ENCODE measurements around the gene TMEM187.
A peak's percentile ranks its signal among the peaks of the same experiment; 100 is the strongest.

Gene TMEM187, protein sequence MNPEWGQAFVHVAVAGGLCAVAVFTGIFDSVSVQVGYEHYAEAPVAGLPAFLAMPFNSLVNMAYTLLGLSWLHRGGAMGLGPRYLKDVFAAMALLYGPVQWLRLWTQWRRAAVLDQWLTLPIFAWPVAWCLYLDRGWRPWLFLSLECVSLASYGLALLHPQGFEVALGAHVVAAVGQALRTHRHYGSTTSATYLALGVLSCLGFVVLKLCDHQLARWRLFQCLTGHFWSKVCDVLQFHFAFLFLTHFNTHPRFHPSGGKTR

DNA sequence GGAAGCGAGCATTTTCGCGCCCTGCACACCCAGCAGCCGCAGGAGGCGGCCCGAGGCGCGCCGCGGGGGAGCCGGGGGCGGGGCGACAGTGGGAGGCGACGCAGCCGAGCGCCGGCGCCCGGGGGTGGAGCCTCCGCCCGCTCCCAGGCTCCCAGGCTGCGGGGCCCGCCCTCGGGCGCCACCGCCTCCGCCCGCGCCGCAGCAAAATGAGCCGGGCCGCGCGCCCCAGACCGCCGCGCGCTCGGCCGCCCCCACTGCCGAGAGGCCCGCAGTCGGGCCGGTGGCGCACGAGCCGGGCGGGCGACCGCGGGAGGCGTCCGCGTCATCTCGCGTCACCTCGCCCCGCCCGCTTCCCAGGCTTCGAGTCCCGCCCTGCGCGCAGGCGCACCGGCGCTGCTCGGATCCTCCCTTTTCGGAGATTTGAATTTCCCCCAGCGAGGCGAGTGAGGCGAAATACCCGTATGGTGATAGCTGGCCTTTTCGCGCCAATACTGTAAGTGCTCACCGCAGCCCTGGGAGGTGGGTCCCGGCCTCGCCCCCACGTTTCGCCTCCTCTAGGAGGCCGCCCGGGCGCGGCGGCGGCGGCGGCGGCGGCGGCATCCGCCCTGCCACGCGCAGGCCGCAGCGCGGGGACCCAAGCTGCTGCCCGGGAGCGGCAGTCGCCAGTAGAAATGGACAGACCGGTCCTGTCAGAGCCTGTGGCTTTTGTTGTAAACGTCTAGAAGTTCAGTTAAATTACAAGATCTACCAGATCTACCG lies at the start of gene TMEM187:
Gene TMEM187 (plus strand): TSS at position 387 of the 759 bp plus-strand sequence. CDS start 9,309 bp downstream, outside the sequence.
- DNase-seq, result peak; percentile 95 to 98 (median 97)

DNA sequence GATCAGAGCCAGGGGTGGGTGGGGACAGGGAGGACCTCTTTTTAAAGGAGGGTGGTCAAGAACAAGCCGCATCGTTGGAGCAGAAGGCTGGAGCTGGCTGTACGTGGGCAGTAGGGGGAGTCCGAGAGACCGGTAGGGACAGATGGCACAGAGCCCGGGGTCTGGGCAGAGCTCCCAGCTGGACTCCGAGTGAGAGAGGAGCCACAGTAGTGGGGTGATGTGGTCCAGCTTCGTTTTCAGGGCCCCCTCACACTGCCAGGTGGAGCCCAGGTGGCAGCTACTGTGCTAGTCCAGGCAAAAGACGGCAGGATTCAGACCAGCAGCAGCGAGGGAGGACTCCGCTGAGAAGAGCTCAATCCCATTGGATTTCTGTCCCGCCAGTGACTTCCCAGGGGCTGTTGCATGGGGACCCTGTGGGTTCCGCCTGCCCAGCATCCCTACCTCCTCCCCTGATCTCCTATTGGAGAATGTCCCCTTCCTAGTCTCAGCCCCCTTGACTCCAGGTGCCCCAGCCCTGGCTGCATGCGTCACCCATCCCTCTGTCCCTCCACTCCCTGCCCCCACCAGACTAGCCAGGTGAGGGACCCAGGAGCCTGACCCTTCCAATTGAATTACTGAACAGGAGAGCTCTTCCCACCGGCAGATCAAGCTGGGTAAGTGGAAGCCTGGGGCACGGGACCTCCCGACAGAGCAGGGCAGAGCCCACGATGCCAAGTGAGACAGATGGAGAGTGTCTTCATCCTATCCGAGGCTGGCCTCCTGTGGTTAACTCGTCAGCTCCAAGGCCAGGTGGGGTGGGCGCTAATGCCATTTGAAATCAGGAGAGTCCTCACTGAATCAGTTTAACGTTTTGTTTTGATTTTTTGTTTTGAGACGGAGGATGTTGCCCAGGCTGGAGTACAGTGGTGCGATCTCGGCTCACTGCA lies 49.4 kb upstream of the TMEM187 start:
- peak in 1 of 3 experiments; percentile 33 for DNase-seq

DNA sequence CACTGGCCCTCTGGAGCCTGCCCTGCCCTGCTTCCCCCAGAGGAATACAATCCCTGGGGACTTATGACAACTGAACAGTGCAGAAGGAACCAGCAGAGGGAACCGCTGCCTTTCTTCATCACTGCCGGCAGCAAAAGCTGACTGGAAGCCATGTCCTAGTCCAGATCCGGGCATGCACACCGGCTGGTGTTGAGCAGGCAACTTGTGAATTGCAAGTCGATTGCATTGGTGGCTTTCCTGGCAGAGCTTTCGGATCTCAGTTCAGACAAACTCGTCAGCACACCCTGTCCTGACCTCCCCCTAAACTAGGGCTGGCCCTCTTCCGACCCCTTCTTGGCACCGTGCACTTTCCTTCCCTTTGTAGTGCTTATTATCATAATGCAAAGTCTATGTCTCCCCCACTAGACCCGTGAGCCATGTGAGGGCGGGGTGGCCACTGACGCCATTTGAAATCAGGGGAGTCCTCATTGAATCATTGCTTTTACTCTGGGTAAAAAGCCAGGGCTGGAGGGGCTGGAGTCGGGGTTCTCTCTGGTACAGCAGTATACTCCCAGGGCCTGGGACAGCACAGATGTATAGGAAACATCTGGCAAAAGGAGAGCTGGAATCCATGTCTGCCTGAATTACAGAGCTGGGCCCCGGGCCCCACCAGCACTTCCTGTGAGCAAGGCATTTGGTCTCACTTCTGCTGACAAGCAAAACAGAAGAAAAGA lies 48.2 kb upstream of the TMEM187 start:
- DNase-seq, result peak in 1 of 3 experiments; percentile 62

DNA sequence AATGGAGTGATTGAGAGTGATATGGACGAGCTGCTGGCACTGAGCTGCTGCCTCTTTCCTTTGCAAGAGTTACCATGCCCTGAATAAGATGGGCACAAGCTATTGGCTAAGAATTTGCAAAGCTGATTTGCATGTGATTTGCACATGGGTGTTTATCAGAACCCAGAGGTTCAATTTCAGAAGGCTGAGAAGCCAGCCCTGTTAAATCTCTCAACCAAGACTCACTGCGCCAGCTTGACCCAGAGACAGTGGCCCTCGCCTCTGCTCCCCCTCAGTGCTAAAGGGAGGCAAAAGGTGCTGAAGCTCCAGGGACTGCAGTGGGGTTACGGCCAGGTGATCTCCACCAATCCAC lies 47.2 kb upstream of the TMEM187 start:
- DNase-seq, result no peak

DNA sequence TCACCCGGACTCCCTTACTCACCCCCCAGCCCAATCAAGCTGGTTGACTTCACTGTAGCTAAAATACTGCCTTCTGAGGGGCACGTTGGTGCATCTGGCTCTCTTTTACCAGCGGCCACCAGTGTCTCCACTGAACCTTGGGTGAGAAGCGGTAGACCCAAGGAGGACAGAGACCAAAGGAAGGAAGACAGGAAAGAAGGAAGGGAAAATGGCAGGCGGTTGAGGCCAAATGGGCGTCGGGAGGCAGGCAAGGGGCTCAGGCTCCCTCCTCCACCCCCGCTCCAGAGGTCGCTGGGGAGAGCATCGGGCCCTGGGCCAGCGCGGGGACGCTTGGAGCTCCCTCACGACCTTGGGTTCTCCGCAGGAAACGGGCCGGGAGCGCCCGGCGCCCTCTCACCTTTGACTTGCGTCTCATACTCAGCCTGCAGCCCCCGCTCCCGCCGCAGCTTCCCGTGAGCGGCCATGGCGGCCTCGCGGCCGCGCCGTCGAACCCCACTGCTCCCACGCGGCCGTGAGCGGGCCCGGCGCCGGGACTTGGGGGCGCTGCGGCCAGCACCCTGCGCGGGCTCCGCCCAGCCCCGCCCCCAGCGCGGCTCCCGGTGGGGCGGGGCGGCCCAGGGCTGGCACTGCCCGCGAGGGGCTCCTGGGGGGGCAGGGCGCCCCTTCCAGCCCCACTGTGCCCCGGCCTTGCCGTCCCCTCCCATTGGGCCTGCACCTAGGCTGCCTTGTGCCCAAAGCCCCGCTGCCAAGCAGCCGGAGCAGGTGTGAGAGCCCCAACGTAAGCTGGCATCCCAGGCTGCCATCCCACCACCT lies 46.6 kb upstream of the TMEM187 start, which contains the start of gene ARHGAP4:
Gene ARHGAP4 (minus strand): TSS at position 526 of the 813 bp plus-strand sequence. CDS start 62 bp downstream, at position 464.
- peak in 2 of 3 experiments; percentile 63 to 73 for DNase-seq

DNA sequence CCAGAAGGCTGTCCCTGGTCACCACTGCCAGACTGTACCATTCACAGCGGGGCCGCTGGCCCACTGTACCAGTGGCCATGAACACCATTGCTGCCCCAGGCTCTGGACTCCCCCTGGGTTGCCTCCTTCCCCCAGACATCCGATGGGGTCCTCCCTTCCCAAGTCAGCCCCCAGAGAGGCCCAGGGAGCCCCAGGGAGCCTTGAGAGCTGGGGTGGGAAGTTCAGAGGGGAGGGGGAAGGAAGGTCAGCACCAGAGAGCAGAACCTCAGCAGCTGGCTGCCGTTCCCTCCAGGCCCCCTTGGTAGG lies 46.0 kb upstream of the TMEM187 start:
- no peak for DNase-seq

DNA sequence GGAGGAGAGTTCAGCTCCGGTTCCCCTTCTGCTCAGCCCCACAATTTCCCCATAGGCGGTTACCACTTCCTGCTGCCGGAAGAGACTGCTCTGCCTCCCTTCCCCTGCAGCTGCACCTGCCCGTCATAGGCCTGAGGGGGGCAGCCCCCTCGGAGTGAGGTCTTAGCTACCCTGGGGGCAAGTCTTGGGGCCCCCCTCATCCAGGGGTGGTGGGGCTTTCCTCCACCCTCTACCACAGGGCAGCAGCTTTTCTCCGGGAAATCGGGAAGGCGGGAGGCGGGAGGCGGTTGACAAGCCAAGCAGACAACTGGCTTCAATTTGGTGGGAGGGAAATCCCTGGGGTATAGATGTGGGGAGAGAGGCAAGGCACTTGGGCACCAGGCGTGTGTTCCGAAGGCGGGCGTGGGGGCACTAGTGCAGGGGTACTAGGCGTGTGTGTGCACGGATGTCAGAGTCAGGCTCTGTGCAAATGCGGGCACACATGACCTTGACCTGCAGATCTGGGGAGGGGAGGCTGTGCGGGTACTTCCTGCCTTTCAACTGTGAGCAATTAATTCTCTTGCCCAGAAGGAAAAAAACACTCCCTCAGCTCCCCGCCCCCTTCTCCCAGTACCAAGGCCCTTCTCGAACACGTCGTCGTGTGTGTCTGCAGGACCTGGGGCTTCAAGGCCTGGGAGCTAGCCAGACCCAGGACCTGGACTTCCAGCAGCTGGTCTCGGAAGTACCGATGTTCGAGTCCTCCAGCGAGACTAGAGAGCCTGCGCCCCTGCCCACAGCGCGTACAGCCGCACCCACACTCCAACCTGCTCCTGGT lies 45.5 kb upstream of the TMEM187 start:
- DNase-seq, result peak; percentile 51 to 87 (median 72)

DNA sequence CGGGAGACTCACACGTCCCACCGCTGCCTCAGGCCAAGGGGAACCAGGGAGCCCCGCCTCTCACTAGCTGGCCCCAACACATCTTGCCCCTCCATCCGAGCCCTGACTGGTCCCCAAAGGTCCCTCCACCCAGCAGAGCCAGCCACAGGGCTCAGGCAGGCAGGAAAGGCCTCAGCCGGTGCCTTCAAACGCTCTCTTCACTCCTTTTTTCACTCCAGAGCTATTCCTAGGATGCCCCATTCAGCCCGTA lies 45.0 kb upstream of the TMEM187 start:
- DNase-seq, result no peak

DNA sequence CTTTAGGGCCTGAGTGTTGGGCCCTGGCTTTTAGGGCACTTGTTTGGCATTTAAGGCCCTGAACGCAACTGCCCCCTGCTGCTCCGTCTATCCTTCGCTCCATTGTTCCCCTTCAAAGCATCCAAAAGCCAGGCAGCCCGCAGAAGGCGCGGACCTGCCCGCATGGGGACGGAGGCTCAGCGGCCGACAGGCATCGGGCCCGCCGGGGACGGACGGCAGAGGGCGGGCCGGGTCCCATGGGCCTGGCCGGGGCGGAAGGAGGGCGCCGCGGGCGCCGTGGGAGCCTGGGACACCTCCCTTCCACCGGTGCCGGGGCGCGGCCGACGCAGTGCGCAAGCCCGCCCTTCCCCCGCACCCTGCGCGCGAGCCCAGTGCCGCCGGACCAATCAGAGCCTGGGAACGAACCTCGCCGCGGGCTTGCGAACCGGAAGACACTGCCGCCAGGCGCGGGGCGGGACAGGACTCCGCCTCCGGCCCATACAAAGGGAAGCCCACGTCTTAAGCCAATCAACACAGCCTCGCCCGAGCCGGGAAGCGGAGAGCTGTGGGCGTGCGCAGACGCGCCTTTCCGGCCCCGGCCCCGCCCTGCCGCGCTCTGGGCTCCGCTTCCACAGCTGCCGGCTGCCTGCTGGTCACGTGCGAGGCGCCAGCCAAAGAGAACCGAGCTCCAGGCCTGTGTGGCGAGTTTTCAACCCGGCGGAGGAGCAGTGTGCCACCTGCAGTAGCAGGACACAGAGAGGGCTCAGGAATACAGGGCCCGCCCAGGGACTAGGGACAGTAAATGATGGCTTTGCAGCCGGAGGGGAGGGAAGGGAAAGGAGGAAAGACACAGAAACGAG lies 44.4 kb upstream of the TMEM187 start:
- DNase-seq, result peak; percentile 99

DNA sequence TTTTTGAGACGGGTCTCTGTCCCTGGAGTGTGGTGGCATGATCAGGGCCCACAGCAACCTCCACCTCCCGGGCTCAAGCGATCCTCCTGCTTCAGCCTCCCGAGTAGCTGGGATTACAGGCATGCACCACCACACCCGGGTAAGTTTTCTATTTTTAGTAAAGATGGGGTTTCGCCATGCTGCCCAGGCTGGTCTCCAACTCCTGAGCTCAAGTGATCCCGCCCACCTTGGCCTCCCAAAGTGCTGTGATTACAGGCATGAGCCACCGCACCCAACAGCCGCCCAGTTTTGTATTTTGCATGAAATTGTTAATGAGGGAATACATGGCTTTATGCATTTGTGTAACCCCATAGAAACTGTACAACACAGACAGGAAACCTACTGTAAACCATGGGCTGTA lies 43.7 kb upstream of the TMEM187 start:
- no peak for DNase-seq

DNA sequence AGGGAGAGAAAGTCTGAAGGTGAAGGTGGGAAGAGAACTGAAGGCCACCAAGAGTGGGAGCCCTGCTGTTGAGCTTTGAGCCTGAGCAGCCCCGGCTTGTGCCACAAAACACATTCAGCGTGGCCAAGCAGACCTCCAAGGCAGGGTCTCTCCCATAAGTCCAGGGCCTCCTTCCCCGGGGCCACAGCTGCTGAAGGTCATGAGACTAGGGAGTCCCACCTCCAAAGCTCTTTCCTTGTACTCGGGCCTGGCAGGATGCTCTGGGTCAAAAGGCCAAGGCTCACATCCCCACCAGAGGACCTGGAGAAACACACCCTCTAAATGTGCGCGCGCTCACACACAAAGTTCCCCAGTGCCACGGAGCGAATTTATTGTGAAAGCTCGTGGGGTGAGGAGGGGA lies 43.0 kb upstream of the TMEM187 start:
- no peak for DNase-seq

DNA sequence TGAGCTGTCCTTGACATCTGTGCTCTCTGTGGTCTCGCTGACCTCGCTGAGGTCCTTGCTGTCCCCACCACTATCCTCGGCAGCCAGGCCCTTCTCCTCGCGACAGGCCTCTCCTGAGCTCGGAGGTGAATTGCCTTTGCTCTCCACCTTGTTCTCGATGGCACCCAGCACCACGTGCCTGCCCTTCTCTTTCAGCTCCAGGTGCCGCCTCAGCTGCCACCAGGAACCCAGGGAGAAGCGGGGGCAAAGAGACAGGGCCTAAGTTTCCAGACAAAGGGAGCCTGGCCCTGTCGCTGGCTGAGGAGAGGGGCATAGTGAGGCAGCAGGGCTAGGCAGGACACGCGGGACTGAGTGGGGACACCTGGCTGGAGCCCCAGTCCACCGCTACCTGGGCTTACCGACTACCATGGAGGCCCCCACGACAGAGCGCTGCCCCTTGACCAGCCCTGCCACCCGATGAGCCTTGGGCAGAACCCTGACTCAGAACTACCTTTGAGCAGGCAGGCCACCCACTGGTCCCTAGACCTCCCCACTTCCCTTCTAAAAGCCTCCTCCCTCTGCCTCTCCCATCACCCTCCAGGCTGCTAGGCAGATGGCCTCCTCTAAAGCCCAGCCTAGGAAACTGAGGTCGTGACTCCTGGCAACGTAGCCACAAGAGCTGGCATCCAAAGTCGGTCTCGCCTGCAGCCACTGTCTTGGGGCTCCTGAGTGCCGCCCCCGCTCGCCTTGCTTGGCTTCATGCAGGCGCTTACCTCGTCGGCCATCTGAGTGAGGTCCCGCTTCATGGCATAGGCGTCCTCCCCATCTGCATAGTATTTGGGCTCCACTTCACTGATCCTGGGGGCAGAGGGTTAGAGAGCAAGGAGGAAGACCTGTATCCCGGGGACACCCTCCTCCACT lies 42.3 kb upstream of the TMEM187 start:
- DNase-seq, result no peak

DNA sequence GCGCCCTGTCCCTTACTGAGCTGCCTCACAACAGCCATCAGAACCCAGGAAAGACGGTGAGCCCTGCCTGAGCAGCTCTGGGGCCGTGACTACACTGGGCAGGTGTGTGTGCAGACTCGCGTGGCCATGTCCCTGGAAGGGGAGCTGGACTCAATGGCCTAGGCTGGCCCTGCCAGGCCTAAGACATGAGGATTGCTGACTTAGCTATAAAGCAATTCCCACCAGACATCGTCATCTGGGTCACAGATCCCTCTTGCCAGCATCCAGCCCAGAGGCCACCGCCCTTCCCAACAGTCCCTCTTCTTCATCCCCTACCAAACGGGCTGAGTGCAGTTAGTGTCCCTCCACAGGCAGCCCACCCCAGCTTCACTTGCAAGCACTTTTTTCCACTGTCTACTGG lies 41.4 kb upstream of the TMEM187 start:
- DNase-seq, result no peak

DNA sequence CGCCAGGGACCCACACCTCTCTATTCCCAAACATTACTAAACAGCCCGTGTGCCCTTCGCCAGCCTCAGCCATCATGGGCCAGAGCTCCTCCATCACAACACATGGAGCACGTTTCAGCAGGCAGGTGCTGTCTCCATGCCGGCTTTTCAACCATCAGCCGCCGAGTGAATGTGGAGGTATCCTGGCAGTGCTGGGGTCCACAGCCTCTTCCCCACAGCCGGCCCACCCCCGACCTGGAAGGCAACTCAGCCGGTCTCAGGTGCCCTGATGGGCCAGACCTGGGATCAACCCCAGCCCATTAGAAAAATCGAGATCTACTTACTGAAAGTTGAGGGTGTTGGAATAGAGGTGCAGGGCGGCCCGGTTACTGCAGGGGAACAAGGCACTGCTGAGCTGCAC lies 40.8 kb upstream of the TMEM187 start:
- DNase-seq, result no peak

DNA sequence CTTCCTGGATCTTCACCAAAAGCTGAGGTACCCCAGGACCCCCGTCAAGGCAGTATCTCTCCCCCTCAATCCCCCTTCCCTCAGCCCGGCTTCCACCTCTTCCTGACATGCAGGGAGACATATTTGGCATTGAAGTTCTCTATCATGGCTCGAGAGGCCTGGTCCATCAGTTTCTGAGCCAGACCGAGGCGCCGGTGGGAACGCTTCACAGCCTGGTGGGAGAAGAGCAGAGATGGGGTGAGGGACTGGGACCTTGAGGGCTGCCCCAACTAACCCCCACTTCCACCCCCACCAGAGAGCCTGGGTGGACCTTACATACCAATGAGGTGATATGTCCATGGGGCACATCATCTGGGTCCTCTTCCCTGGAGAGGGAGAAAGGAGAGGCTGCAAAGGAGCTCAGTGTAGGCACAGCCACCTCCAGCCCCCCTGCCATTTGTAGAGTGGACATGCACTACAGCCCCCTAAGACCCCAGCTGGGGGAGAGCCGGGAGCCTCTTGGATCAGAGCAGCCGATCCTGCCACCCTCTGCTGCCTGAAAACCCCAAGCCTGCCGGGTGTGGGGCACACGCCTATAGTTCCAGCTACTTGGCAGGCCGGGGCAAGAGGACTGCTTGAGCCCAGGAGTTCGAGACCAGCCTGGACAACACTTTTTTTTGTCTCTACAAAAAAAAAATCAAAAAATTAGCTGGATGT lies 40.2 kb upstream of the TMEM187 start:
- no peak for DNase-seq

DNA sequence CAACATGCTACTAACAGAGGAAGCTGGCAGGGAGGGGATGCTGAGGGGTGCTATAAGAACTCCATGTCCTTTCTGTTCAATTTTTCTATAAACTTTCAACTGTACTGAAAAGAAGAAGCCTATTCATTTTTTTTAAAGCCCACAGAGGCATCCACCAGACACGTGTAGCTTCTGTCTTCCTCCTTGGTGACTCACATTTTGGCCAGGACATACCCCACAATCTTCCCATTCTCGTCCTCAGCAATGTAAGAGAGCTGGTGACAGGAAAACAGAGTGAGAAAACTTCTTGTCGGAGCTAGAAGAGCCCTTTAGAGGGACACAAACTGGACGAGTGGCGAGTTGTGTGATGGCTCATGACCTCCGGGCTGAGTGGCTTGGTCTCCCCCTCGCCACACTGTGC lies 38.8 kb upstream of the TMEM187 start:
- DNase-seq, result no peak

DNA sequence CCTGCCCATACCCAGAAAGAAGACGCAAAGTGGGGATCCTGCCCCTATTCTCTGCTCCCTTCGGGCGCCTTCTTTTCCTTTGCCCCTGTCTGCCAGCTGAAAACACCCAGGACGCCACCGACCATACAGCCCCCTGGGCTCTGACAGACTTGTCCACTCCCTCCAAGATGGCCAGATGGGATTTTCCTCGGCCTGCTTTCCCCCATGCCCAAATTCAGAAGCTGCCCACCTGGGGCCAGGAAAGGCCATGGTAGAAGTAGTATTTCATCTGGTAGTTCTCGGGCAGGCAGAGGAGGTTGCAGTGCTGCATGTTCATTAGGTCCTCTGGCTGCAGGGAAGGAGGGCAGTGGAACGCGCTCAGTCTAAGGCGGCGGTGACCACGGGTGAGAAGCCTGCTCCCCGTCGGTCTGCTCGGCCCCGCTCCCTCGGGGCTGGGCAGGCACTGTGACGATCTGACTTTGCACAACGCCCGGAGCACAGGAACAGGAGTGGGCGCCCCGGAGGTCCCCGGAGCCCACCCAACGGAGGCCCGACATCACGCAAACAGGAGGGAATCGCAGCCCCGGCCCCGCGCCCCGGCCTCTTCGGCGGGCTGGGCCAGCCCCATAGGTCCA lies 38.3 kb upstream of the TMEM187 start:
- DNase-seq, result peak in 1 of 3 experiments; percentile 49

DNA sequence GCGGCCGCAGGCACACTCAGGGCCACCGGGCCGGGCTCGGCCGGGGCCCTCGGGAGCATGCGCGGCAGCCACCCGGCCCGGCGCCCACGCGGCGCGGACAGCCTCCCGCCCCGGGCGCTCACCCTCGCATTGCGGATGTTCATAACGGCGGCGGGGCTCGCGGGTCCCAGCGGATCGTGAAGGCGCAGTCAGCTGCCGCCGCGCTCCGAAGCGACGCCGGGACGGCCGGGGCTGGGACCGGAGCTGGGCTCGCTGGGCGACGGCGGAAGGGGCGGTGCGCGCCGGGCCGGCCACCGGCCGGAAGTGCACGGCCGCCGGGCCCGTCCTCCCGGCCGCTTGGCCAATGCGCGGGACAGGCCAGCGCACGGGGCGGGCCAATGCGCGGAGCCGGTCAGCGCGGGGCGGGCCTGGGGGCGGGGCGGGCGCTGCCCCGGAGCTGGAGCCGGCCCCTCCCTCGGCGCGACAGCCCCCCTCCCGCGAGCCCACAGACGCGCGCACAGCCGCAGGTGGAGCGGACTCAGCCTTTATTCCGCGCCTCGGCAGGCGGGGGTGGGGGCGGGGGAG lies 37.7 kb upstream of the TMEM187 start, which contains the start of gene NAA10:
Gene NAA10 (minus strand): TSS at position 276 of the 564 bp plus-strand sequence. CDS start 133 bp downstream, at position 143.
- DNase-seq, result peak; percentile 86 to 89 (median 86)
